Renal cortex interstitium (tissue), 11 donors: ENCODE data around the gene BCLAF1. TPM values are rescaled to one million over a fixed set of nuclear protein-coding genes. Genes with fewer than 3 reads are reported as not detected.

Experiments used
- DNase-seq, 11 donors: peaks; one replicate each; pipeline ENCODE4 v3.0.0-alpha.2; 2013; ENCODE audit warnings: low read depth in 9 of 11, low spot score in 4 of 11; ENCODE audit errors: extremely low read depth in 1 of 11
- polyA plus RNA-seq, 3 donors: library from polyadenylated mRNA; unstranded; fragments of 120-200 nt; gene quantifications; one replicate each; pipeline ENCODE4 v1.2.1, GENCODE V29; 2013; ENCODE audit not compliant: insufficient read length in 3 of 3

The BCLAF1 gene
- polyA plus RNA-seq, 3 donors = 193 to 227 (median 212) TPM

- no peak for DNase-seq
Measured at GRCh38 chr6:136274062-136274461, 15.6 kb downstream of the BCLAF1 start.

GRCh38 chr6:136265101-136265500 lies 24.5 kb downstream of the BCLAF1 start:
- DNase-seq = no peak

GRCh38 chr6:136262940-136263339 lies 26.7 kb downstream of the BCLAF1 start:
- DNase-seq = no peak

- no peak for DNase-seq
Measured at GRCh38 chr6:136254851-136255466, 34.7 kb downstream of the BCLAF1 start.

GRCh38 chr6:136253734-136254133 lies 35.9 kb downstream of the BCLAF1 start:
- no peak for DNase-seq

DNA sequence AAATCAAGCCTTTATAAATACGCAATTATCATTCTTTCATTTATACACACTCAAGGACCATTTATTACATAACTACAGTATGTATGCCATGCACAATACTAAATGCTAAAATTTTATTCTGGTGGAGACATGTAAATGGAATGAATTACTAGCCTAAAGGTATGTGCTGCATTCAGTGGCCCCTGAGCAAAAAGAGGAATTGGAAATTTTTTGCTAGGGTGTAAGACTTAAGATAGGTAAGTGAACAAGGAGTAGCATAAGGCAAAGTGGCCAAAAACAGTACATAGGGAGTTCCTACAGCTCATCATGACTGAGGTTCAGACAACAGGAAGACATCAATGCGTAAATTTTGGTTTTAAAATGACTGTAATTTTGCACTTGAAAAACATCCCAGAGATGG lies 37.2 kb downstream of the BCLAF1 start:
- DNase-seq = no peak

DNA sequence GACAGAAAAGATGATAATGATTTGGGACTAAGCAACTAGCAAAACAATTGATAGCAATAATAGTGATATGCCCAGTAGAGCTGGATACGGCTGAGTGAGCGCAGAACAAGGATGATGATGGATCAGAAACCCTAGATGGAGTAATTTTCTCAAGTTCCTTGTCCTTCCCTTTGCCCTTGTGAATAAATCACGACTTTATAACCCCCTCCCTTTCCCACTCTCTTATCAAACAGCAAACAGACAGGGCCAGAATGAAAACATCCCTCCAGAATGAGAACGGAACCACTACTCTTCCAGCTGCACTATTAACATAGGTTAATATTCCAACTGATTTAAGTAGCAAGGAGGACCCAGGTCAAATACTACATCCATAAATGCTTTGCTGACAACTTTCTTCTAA lies 38.3 kb downstream of the BCLAF1 start:
- DNase-seq = no peak

GRCh38 chr6:136250686-136251008 lies 39.0 kb downstream of the BCLAF1 start:
- DNase-seq = no peak

DNA sequence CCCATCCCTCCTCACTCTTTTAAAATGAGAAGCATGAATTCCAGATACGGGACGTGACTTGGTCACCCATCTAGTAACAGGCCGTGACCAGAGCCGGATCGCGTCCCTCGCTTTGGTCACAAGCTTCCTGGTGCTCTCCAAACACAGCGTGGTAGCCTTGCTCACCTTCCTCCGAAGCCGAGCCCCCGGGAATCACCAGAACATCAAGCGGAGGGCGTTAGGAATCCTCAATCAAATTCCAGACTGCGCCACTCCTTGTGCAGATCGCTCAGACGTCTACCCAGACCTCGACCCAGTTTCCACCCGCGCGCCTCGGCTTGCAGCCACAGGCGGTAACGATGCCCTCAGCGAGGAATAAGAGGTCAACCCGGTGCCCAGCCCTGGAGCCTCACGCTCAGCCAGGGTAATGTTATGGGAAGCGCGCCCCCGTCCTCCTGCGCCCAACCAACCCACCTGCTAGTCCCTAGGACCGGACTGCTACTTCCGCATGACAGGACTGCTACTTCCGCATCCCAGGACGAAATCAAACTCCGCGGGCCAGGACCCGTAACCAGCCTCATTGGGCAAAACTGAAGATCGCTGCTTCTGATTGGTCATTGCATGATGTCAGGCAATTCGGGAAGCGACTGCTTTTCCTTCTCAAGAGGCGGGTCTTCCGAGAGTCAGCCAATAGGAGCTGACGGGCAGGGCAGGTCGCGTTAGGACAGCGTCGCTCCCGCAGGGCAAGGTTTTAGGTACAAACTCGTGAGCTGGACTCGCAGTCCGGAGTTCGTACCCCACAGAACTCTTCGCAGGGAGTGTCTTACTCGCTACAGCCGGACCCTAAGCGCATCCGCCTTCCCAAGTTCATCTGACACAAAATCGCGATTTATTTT lies 39.6 kb downstream of the BCLAF1 start, which contains the start of gene MTFR2:
MTFR2 (minus strand) TSS at position 501 of the 875 bp plus-strand sequence. CDS start 1,212 bp downstream, outside the sequence.
- peak; percentile 91 to 99 (median 97) for DNase-seq

- DNase-seq = no peak
Measured at GRCh38 chr6:136249336-136249735, 40.3 kb downstream of the BCLAF1 start.

DNA sequence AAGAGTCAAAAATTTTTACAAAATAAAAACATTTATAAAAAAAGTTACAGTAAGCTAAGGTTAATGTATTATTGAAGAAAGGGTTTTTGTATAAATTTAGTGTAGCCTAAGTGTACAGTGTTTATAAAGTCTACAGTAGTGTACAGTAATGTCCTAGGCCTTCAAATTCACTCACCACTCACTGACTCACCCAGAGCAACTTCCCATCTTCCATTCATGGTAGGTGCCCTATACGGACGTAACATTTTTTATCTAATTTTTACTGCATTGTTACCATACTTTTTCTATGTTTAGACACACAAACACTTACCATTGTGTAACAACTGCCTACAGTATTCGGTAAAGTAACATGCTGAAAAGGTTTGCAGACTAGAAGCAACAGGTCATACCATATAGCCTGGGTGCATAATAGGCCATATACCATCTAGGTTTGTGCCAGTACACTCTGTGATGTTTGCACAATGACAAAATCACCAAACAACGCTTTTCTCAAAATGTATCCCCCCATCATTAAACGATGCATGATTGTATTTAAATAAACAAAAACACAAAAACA lies 45.5 kb downstream of the BCLAF1 start:
- DNase-seq = no peak

DNA sequence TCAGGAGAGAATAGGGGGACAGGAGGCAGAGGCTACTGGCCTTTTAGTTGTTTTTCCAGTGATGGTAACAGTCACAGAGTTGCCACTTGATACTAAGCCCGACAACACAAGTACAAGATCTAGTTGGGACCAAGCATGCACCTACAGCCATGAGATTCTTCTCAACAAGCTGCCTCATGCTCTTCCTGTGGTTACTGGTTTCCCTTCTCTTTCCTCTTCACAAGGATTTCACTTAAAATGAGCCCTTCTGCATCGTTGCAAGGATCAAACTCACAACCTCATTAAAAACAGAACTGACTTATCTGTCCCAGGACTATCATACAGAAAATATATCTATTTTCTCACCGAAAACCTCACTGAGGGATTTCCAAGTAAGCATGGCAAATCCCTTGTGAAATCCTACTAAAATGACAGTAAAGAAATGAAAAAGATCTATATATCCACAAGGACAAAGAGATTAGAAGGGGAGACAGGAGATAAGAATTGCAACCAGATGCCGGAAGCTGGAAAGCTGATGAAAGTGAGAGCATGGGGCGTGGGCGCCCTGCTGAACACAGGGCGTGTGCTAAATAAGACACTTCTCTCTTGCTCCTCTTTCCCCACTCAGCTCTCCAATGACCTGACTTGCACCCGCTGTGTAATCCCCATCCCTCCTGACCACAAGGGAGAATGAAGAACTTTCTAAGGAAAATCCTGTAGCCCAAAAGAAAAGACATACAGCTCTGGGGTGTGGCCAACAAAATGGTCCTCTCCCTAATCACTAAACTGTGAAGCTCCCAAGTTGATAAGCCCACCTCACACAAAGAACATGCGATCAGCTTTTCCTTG lies 53.0 kb downstream of the BCLAF1 start:
- DNase-seq = no peak

GRCh38 chr6:136235233-136235564 lies 54.4 kb downstream of the BCLAF1 start:
- no peak for DNase-seq

DNA sequence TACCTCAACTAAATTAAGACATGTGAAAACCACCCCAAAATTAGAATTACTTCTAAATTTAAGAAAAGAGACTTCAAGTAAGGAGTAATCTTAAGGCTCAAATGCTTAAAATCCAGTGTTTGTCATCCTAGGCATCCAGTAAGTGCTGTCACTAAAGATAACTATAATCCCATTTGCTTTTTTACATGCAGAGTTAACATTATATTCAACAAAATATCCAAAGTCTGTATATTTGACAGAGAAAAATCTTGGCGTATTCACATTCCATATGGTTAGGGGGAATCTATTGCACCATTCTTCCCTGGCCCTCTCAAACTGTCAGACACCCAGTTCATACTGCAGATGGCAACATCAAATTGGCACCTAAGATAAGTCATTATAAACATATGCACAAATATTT lies 56.9 kb downstream of the BCLAF1 start:
- no peak for DNase-seq

- no peak for DNase-seq
Measured at GRCh38 chr6:136230219-136230853, 59.3 kb downstream of the BCLAF1 start.

GRCh38 chr6:136228814-136229213 lies 60.8 kb downstream of the BCLAF1 start:
- DNase-seq = no peak

DNA sequence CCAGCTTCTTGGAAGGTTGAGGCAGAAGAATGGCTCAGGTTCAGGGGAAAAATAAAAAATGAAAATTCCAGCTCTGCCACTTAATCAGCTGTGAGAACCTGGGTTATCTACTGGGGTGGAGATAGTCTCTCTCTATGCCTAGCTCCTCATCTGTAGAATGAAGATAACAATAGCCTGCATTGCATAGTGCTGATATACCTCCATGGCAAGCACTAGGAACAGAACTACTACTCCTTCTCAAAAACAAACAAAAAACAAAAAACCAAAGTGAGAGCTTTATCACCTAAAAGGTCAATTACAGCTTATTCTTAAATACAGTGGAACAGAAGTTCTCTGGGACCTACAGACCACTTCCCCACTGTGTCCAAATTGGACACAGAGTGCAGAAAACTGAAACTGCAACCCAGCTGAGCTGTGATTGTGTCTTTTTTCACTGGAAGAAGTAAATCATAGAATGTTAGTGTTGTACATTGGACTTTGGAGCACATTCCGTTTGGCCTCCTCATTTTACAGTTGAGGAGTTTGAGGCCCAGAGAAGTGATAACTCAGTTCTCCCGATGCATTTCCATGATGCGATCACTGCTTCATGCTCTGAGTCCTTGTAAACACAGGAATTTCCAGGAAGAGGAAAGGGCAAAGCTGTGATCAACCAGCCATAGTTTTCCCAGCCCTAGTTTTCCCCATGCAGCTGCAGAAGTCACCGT lies 62.8 kb downstream of the BCLAF1 start:
- DNase-seq = peak in 5 of 11 donors; percentile 13 to 57 (median 20)

GRCh38 chr6:136226027-136226673 lies 63.5 kb downstream of the BCLAF1 start:
- DNase-seq = peak in 7 of 11 donors; percentile 18 to 59 (median 42)
